HCT116 (cell line): Measurements from ENCODE around the gene PTGIS. TPM values are rescaled to one million over a fixed set of nuclear protein-coding genes. Genes with fewer than 3 reads are reported as not detected.
"Not testable (repeated sequence)": the region's sequence is repeated elsewhere in the genome, so short reads cannot be mapped to it uniquely, and the experiment has no call there.

Experiments
- ATAC-seq: fragments of 200-7000 bp; cut with Tn5 transposase; 2 replicates; pipeline ENCODE4 v1.9.1; 2020; ENCODE audit warnings: mild to moderate bottlenecking, moderate library complexity
- BruUV-seq: library from RNA; stranded (reverse); fragments of 400-500 nt; replicated peaks from 2 replicates; lab custom pipeline; 2021; lab: Mats Ljungman, UMichigan
- CTCF ChIA-PET: fragments of 300-600 bp; sonication (Branson Sonifier 250); formaldehyde crosslinking; loops from one replicate; lab custom pipeline; 2021; ENCODE audit warnings: antibody characterized with exemption; lab: Charles Lee
- POLR2A ChIA-PET: fragments of 300-600, 350-600 bp; sonication (Branson Sonifier 250); formaldehyde crosslinking; loops from one replicate; lab custom pipeline; 2021; ENCODE audit warnings: antibody characterized with exemption; lab: Charles Lee
- RAD21 ChIA-PET, 2 experiments: fragments of 300-600 bp; sonication (Branson Sonifier 250); formaldehyde crosslinking; loops; one replicate each; lab custom pipeline; 2023; ENCODE audit warnings: low total read pairs in 2 of 2; ENCODE audit not compliant: uncharacterized antibody in 2 of 2, unreplicated experiment in 2 of 2, low non-redundant PET in 1 of 2; lab: Charles Lee
- DNase-seq: peaks from one replicate; pipeline ENCODE4 v3.0.0-alpha.2; 2010; ENCODE audit warnings: low read depth, low spot score
- H2AFZ ChIP-seq: fragments of 200-600 bp; shearing (Covaris generic), sonication (generic); 2 replicates; pipeline ENCODE4 v1.6.1; 2017; ENCODE audit warnings: low read depth, mixed run types, mixed read lengths, antibody characterized with exemption, low read length; ENCODE audit not compliant: poor library complexity, severe bottlenecking
- H3K27ac ChIP-seq: 2 replicates; pipeline ENCODE4 v1.5.1; 2012; ENCODE audit warnings: low read depth, low read length
- H3K27me3 ChIP-seq: fragments of 200-600 bp; sonication (generic); 2 replicates; pipeline ENCODE4 v1.6.1; 2016; ENCODE audit warnings: mixed run types, low read length, mixed read lengths; ENCODE audit not compliant: insufficient read depth
- H3K36me3 ChIP-seq, 2 experiments: fragments of 200-500 bp in 1 of 2; fragments of 200-600 bp in 1 of 2; sonication (Bioruptor generic) in 1 of 2; sonication (generic) in 1 of 2; 2 replicates each; pipeline versions ENCODE4 v1.5.1 to v1.6.1; 2014 to 2016; ENCODE audit warnings: low read length in 2 of 2, inconsistent platforms in 1 of 2, mixed read lengths in 1 of 2, mixed run types in 1 of 2; ENCODE audit not compliant: insufficient read depth in 2 of 2, control insufficient read depth in 1 of 2
- H3K4me1 ChIP-seq, 2 experiments: fragments of 200-600 bp in 1 of 2; sonication (generic) in 1 of 2; 2 replicates each; pipeline versions ENCODE4 v1.5.1 to v1.6.1; 2012 to 2017; ENCODE audit warnings: low read length in 2 of 2, inconsistent platforms in 1 of 2, mild to moderate bottlenecking in 1 of 2, mixed read lengths in 1 of 2, mixed run types in 1 of 2, moderate library complexity in 1 of 2; ENCODE audit not compliant: insufficient read depth in 2 of 2, control insufficient read depth in 1 of 2
- H3K4me2 ChIP-seq: fragments of 200-600 bp; sonication (generic); 2 replicates; pipeline ENCODE4 v1.6.1; 2017; ENCODE audit warnings: mixed run types, low read length, mixed read lengths
- H3K4me3 ChIP-seq, 2 experiments: fragments of 200-600 bp in 1 of 2; sonication (generic) in 1 of 2; replicated peaks in 1 of 2; 2 replicates each; pipeline ENCODE4 v1.5.1; 2011 to 2016; ENCODE audit warnings: low read length in 2 of 2, control low read depth in 1 of 2, low read depth in 1 of 2, mild to moderate bottlenecking in 1 of 2, mixed read lengths in 1 of 2, mixed run types in 1 of 2
- H3K79me2 ChIP-seq: fragments of 200-600 bp; sonication (generic); 2 replicates; pipeline ENCODE4 v1.6.1; 2017; ENCODE audit warnings: mild to moderate bottlenecking, mixed run types, low read length, moderate library complexity, mixed read lengths; ENCODE audit not compliant: insufficient read depth
- H3K9ac ChIP-seq: fragments of 200-600 bp; sonication (generic); 2 replicates; pipeline ENCODE4 v1.6.1; 2016; ENCODE audit warnings: low read length, mixed read lengths
- H3K9me2 ChIP-seq: fragments of 200-600 bp; sonication (generic), shearing (Covaris generic); 2 replicates; pipeline ENCODE4 v1.6.1; 2017; ENCODE audit warnings: mixed run types, mild to moderate bottlenecking, moderate library complexity; ENCODE audit not compliant: insufficient read depth
- H3K9me3 ChIP-seq, 2 experiments: fragments of 200-500 bp in 1 of 2; fragments of 200-600 bp in 1 of 2; sonication (Bioruptor generic) in 1 of 2; sonication (generic) in 1 of 2; 2 replicates each; pipeline ENCODE4 v1.6.1; 2014 to 2017; ENCODE audit warnings: low read length in 2 of 2, mixed read lengths in 2 of 2, inconsistent platforms in 1 of 2, low read depth in 1 of 2, mild to moderate bottlenecking in 1 of 2, mixed run types in 1 of 2, moderate library complexity in 1 of 2; ENCODE audit not compliant: control insufficient read depth in 1 of 2, insufficient read depth in 1 of 2
- H4K20me1 ChIP-seq: fragments of 200-600 bp; sonication (generic), shearing (Covaris generic); 2 replicates; pipeline ENCODE4 v1.6.1; 2017; ENCODE audit warnings: mixed run types, mild to moderate bottlenecking, moderate library complexity; ENCODE audit not compliant: insufficient read depth
- ELF1 ChIP-seq: IDR thresholded peaks from 2 replicates; pipeline ENCODE4 v1.6.1; 2012; ENCODE audit warnings: low read depth, borderline replicate concordance
- EZH2 ChIP-seq: fragments of 200-600 bp; sonication (generic); IDR thresholded peaks from 2 replicates; pipeline ENCODE4 v1.6.1; 2017; ENCODE audit warnings: antibody characterized with exemption, mixed run types
- JUND ChIP-seq: IDR thresholded peaks from 2 replicates; pipeline ENCODE4 v1.6.1; 2012
- POLR2A ChIP-seq: IDR thresholded peaks from 2 replicates; pipeline ENCODE4 v1.7.0; 2011; ENCODE audit warnings: borderline replicate concordance; ENCODE audit not compliant: insufficient read depth, insufficient read length; ENCODE audit errors: extremely low read depth
- SIN3A ChIP-seq: IDR thresholded peaks from 2 replicates; pipeline ENCODE4 v1.6.1; 2012; ENCODE audit warnings: low read depth
- SP1 ChIP-seq: IDR thresholded peaks from 2 replicates; pipeline ENCODE4 v1.6.1; 2012; ENCODE audit warnings: low read depth
- SRF ChIP-seq: IDR thresholded peaks from 2 replicates; pipeline ENCODE4 v1.6.1; 2012; ENCODE audit warnings: low read depth
- YY1 ChIP-seq: IDR thresholded peaks from 2 replicates; pipeline ENCODE4 v1.6.1; 2011; ENCODE audit warnings: low read length, low read depth, moderate library complexity, mild to moderate bottlenecking; ENCODE audit not compliant: insufficient replicate concordance; ENCODE audit errors: extremely low read depth
- ZFX ChIP-seq: fragments of 450-650 bp; IDR thresholded peaks from 2 replicates; pipeline ENCODE4 v1.6.1; 2017
- intact Hi-C: fragments of 100-400 bp; cut with micrococcal nuclease; formaldehyde crosslinking; loops from 2 replicates; pipeline ENCODE4 v1.10.0; 2022
- total RNA-seq: library from RNA; stranded (reverse); gene quantifications from one replicate; pipeline ENCODE4 v1.2.1, GENCODE V29; 2021; ENCODE audit not compliant: unreplicated experiment

PTGIS gene
- total RNA-seq, 1 experiment from 2014 or later, result 0.25 TPM

- H3K27ac ChIP-seq, H3K4me2 ChIP-seq, H3K9me2 ChIP-seq, CTCF ChIA-PET, H3K4me3 ChIP-seq, intact Hi-C loops, H3K27me3 ChIP-seq, H4K20me1 ChIP-seq, H3K9ac ChIP-seq, POLR2A ChIA-PET, RAD21 ChIA-PET, H3K36me3 ChIP-seq, ATAC-seq, H2AFZ ChIP-seq, H3K79me2 ChIP-seq, H3K9me3 ChIP-seq, DNase-seq, BruUV-seq: not testable (repeated sequence)
- H3K4me1 ChIP-seq, result peaks cover 25 to 35% of the 10 kb centered on the region in 2 experiments
These were observed 2.9 kb downstream of the PTGIS start for GRCh38 chr20:49564991-49565390.

- Histone ChIP-seq H3K4me3 (no peak overlapping the region), H3K27ac (no peak overlapping the region), H3K9me2 (no peaks in the 10 kb centered on the region), H3K4me1 (peaks cover 25 to 35% of the 10 kb centered on the region in 2 experiments), H3K9me3 (no peaks in the 10 kb centered on the region), H3K27me3 (no peaks in the 10 kb centered on the region), H3K36me3 (no peaks in the 10 kb centered on the region), H3K9ac (no peak overlapping the region), H2AFZ (no peak overlapping the region), H3K79me2 (no peaks in the 10 kb centered on the region), H4K20me1 (no peaks in the 10 kb centered on the region), H3K4me2 (peak overlapping the region; percentile 69; the same call in 1 of the 2 replicates)
- ATAC-seq (no peak), DNase-seq (no peak)
- RAD21 ChIA-PET, result no interaction called here
- intact Hi-C loops, result no loop called here
- CTCF ChIA-PET, result no interaction called here
- TF ChIP-seq YY1 (no peak), ELF1 (no peak), ZFX (no peak), POLR2A (no peak), EZH2 (no peak), JUND (no peak), SP1 (no peak), SIN3A (no peak), SRF (no peak)
- POLR2A ChIA-PET, result no interaction called here
- no TSS peak for BruUV-seq
These were observed 4.6 kb downstream of the PTGIS start for GRCh38 chr20:49563015-49563980.
